Neural progenitor cell (in vitro differentiated cells): ENCODE data around the gene GDF2.

Source experiments
- CTCF ChIP-seq: fragments of 200-600 bp; sonication (generic); IDR thresholded peaks from 2 replicates; pipeline ENCODE4 v1.5.1; 2017; ENCODE audit warnings: antibody characterized with exemption, mild to moderate bottlenecking
- EZH2 ChIP-seq: fragments of 200-600 bp; sonication (generic); IDR thresholded peaks from 2 replicates; pipeline ENCODE4 v1.6.1; 2017; ENCODE audit warnings: antibody characterized with exemption, mild to moderate bottlenecking, moderate library complexity

GRCh38 chr10:47303866-47304265 lies 18.4 kb upstream of the GDF2 start:
- TF ChIP-seq CTCF (no peak), EZH2 (no peak)
